ENCODE data around the gene TMEM179B. TPM values are rescaled to one million over a fixed set of nuclear protein-coding genes. Genes with fewer than 3 reads are reported as not detected.

The TMEM179B gene
- total RNA-seq, 1 donor from 2014 or later: 102 TPM

DNA sequence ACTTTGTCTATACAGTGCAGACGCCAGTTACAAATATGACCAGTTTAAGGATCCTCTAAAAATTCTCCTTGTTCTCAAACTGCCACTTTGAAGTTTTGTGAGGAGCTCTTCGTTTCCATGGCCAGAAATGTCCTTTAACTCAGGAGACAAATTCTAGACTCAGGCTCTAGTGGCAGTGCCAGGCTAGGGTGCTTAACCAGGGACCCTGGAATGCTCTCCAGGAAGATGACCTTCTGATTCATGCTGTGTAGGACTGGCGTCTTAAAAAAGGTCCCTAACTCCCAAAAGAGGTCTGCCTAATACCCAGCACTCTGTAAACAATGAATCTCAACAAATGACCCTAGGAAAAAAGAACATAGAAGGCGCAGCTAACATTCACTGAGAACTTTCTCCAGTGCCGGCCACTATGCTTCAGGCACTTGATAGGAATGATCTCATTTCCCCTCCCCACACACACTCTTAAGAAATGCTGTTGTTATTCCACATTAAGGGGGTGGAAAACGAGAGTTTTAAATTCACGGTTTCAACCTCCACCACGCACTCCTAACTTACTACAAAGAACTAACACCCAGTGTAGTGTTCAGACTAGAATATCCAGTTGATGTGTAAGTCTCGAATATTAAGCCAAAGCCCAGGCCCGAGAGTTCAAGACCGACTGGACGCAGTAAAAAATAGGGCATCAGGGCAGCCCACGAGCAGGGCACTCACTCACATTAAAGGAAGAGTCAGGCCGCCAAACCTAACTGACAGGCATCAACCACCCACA, 17.3 kb downstream of the TMEM179B start:
- intact Hi-C loops (cut with DNase I): loop anchor here (1.0 kb wide), 3 partner anchors 17 to 77 kb away; partner anchors contain the start of genes STX5, TEX54 and TMEM179B
- no peaks in the 10 kb centered on the region for H3K27me3 ChIP-seq
- H3K9me3 ChIP-seq: no peaks in the 10 kb centered on the region
- TF ChIP-seq, protein P1, sequence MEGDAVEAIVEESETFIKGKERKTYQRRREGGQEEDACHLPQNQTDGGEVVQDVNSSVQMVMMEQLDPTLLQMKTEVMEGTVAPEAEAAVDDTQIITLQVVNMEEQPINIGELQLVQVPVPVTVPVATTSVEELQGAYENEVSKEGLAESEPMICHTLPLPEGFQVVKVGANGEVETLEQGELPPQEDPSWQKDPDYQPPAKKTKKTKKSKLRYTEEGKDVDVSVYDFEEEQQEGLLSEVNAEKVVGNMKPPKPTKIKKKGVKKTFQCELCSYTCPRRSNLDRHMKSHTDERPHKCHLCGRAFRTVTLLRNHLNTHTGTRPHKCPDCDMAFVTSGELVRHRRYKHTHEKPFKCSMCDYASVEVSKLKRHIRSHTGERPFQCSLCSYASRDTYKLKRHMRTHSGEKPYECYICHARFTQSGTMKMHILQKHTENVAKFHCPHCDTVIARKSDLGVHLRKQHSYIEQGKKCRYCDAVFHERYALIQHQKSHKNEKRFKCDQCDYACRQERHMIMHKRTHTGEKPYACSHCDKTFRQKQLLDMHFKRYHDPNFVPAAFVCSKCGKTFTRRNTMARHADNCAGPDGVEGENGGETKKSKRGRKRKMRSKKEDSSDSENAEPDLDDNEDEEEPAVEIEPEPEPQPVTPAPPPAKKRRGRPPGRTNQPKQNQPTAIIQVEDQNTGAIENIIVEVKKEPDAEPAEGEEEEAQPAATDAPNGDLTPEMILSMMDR (IDR thresholded peaks at IDR 0.05): no peak
- DNase-seq (ENCODE audit: low spot score in 2 of 2): no peak
- peaks cover 4 to 14% of the 10 kb centered on the region in 2 donors for H3K4me1 ChIP-seq
- peaks cover 37 to 41% of the 10 kb centered on the region in 2 donors for H3K36me3 ChIP-seq
- peak overlapping the region; percentile 93 to 94 for H3K4me3 ChIP-seq
- H3K27ac ChIP-seq: peak overlapping the region; percentile 78 to 97

DNA sequence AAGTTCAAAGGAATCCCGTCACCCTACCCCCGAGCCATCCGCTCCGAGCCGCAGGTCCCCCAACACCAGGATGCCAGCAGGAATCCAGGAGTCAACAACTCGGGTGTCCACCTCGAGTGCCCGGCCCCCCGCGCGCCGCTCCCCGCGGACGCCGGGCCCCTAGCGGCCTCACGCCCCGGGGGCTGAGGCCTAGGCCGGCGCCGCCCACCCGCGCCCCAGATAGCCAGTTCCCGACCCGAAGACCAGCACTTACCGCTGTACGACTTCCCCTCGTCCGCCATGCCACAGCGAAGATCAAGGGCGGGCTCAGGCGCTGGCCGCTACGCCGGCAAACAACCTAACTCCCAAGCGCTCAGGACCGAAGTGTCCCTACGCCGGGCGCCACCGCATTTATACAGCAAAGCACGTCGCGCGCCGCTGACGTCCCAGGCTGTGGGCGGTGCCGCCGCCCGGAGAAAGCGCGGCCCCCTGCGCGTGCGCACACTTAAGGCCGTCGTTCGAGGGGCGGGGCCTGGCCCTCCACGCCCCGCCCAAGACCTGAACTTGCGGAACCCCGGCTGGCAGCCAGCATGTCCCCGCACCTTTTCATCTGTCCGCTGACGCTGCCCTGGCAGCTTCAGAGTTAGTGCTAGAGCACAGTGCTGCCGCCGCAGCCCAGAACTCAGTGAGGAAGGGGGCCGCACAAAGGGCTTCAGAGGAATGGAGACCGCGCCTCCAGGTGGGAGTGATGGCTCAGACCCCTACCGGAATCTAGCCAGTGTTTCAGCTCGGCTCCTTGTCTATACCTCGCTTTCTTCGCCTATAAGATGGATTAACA, 18.1 kb downstream of the TMEM179B start, which contains the start of gene NXF1:
TSS of gene NXF1 (minus strand) at position 365 of the 817 bp plus-strand sequence. CDS start at position 281, 84 bp downstream.
- Histone ChIP-seq H3K27ac (peak within 1 kb of the TSS; percentile 78 to 97), H3K4me3 (peak within 1 kb of the TSS; percentile 93 to 94), H3K36me3 (peaks cover 30 to 33% of the 10 kb centered on the region in 2 donors), H3K9me3 (no peaks in the 10 kb centered on the region), H3K27me3 (no peaks in the 10 kb centered on the region), H3K4me1 (peaks cover 4 to 14% of the 10 kb centered on the region in 2 donors)
- TF ChIP-seq, protein P1 (IDR thresholded peaks at IDR 0.05): peak in 1 of 3 experiments; percentile 37
- peak; percentile 71 to 96 for DNase-seq (ENCODE audit: low spot score in 2 of 2)
- intact Hi-C loops (cut with DNase I): loop anchor here (1.0 kb wide), 3 partner anchors 18 to 76 kb away; partner anchors contain the start of genes STX5, TEX54 and TMEM179B

DNA sequence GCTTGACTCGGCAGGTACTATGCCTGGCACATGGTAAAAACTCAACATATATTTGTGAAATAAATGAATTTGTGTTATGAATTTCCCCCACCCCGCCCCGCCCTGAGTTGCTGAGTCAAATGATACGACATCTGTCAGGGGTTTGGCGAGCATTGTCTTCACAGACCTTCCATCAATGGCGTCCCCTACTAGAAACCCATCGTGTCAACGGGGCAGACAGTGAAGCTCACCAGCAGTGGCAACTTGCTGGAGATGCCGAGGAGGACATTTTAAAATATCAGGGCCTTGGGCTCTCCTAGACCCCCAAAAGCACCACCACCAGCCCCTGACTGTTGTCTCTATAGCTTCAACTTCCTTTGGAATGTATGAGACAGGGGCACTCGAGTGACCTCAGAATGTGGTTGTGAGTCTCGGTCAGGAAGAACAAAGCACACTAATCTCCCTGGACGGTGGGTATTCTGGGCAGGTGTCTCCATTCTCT, 18.8 kb downstream of the TMEM179B start:
- peaks cover 23 to 26% of the 10 kb centered on the region in 2 donors for H3K36me3 ChIP-seq
- TF ChIP-seq, protein P1 (IDR thresholded peaks at IDR 0.05): no peak
- peak overlapping the region; percentile 78 to 97 for H3K27ac ChIP-seq
- H3K27me3 ChIP-seq: no peaks in the 10 kb centered on the region
- peaks cover 4 to 14% of the 10 kb centered on the region in 2 donors for H3K4me1 ChIP-seq
- no peaks in the 10 kb centered on the region for H3K9me3 ChIP-seq
- H3K4me3 ChIP-seq: peak overlapping the region; percentile 93 to 94
- no peak for DNase-seq (ENCODE audit: low spot score in 2 of 2)
- intact Hi-C loops (cut with DNase I): loop anchor here (1.0 kb wide), 3 partner anchors 19 to 75 kb away; partner anchors contain the start of genes STX5, TEX54 and TMEM179B

DNA sequence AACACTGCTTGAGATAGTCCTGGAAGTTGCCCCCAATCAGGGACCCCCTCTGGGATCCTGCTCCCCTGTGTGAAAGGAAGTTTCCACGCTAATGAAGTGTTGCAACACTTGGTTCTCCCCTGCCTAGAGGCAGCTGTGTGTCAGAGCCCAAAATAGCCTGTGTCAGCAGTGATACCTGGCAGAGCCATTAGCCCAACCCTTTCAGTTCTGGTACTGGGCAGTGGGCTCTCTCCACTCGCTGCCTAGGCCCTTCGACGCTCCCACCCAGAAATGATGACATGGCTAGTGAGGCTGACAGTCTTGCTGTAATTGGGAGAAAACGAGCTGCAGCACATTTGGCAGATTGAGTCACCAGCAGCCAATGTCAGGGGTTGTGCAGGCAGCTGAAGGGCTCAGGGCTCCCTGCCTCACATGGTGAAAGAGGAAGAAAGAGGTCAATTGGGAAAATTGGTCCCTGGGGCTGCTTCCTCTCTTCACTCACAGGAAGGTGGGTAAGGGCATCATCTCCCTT, 19.5 kb downstream of the TMEM179B start:
- Histone ChIP-seq H3K4me1 (peaks cover 4 to 14% of the 10 kb centered on the region in 2 donors), H3K27ac (peak overlapping the region; percentile 78 to 97), H3K4me3 (no peak overlapping the region), H3K9me3 (no peaks in the 10 kb centered on the region), H3K36me3 (peaks cover 17 to 20% of the 10 kb centered on the region in 2 donors), H3K27me3 (no peaks in the 10 kb centered on the region)
- TF ChIP-seq, protein P1 (IDR thresholded peaks at IDR 0.05): no peak
- intact Hi-C loops (cut with DNase I): no loop called here
- peak; percentile 53 to 73 for DNase-seq (ENCODE audit: low spot score in 2 of 2)

DNA sequence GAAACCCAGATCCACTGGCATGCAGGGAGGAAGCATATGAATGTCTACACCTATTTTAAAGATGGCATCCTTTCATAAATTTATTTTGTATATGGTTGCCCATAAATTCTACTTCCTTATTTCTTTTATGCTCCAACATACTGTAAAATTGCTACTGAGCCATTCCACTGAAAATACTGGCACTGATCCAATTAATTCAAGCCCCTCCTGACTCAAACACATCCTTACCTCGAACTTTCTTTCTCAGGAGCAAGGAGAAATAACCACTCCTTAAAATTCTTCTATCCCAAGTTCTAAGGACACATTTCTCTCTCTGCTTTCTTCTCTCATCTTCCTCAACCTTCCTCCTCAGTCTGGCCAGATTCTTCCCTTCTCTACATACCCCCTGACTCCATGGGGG, 23.5 kb downstream of the TMEM179B start:
- intact Hi-C loops (cut with DNase I): no loop called here
- H3K9me3 ChIP-seq: no peaks in the 10 kb centered on the region

More for the DNA sequence above, 23.5 kb downstream of the TMEM179B start:
- Histone ChIP-seq H3K4me1 (peaks cover 0 to 2% of the 10 kb centered on the region in 2 donors), H3K27ac (no peak overlapping the region), H3K27me3 (no peaks in the 10 kb centered on the region), H3K36me3 (peaks cover 7 to 28% of the 10 kb centered on the region in 2 donors), H3K4me3 (no peak overlapping the region)
- DNase-seq (ENCODE audit: low spot score in 2 of 2): no peak
- TF ChIP-seq, protein P1 (IDR thresholded peaks at IDR 0.05): no peak

All from ascending aorta (tissue), 2 donors.